Activated CD4-positive, alpha-beta T cell treated with anti-CD3 and anti-CD28 coated beads, Interleukin-2, Interleukin-6, amounts not matched to agents 100 ng/mL and 50 ng/mL, durations not matched to agents 16 hours and 8 hours (primary cell): ENCODE data around the gene CAMK2G.
"Not testable (repeated sequence)": the region's sequence is repeated elsewhere in the genome, so short reads cannot be mapped to it uniquely, and the experiment has no call there.

Experiments
- DNase-seq: peaks from one replicate; pipeline ENCODE4 v3.0.0-alpha.2; 2020

Gene CAMK2G

GRCh38 chr10:73874267-73875138, at the start of gene CAMK2G:
CAMK2G (minus strand) TSS chr10:73874555; CDS start chr10:73874461, 94 bp downstream.
- DNase-seq, result peak; percentile 90

GRCh38 chr10:73922864-73923133, 48.4 kb upstream of the CAMK2G start:
- peak; percentile 32 for DNase-seq

GRCh38 chr10:73922007-73922863, 47.9 kb upstream of the CAMK2G start:
- DNase-seq, result peak; percentile 65

GRCh38 chr10:73920089-73920488, 45.7 kb upstream of the CAMK2G start:
- DNase-seq, result no peak

GRCh38 chr10:73919481-73919880, 45.1 kb upstream of the CAMK2G start:
- DNase-seq, result not testable (repeated sequence)

- DNase-seq, result no peak
Observed at GRCh38 chr10:73917566-73918305, 43.4 kb upstream of the CAMK2G start.

- no peak for DNase-seq
Observed at GRCh38 chr10:73916761-73917470, 42.6 kb upstream of the CAMK2G start.

- no peak for DNase-seq
Observed at GRCh38 chr10:73915206-73915851, 41.0 kb upstream of the CAMK2G start.

- DNase-seq, result no peak
Observed at GRCh38 chr10:73914036-73914435, 39.7 kb upstream of the CAMK2G start.

GRCh38 chr10:73911553-73912004, 37.2 kb upstream of the CAMK2G start:
- DNase-seq, result no peak

GRCh38 chr10:73910764-73911552, 36.6 kb upstream of the CAMK2G start, which contains the start of gene PLAU:
PLAU (plus strand) TSS chr10:73911132; CDS start chr10:73911556, 424 bp downstream.
- peak; percentile 60 for DNase-seq

- DNase-seq, result peak; percentile 34
Observed at GRCh38 chr10:73910401-73910763, 36.0 kb upstream of the CAMK2G start.

- DNase-seq, result no peak
Observed at GRCh38 chr10:73909540-73910115, 35.3 kb upstream of the CAMK2G start.

GRCh38 chr10:73908853-73909539, 34.6 kb upstream of the CAMK2G start:
- peak; percentile 86 for DNase-seq

GRCh38 chr10:73907841-73908517, 33.6 kb upstream of the CAMK2G start:
- DNase-seq, result peak; percentile 17

- DNase-seq, result no peak
Observed at GRCh38 chr10:73906524-73907447, 32.4 kb upstream of the CAMK2G start.

GRCh38 chr10:73905256-73906020, 31.1 kb upstream of the CAMK2G start:
- DNase-seq, result no peak
